Cortex of kidney (tissue), 1 donor: Measurements from ENCODE around the gene SOS1.
"Not testable (repeated sequence)": the region's sequence is repeated elsewhere in the genome, so short reads cannot be mapped to it uniquely, and the experiment has no call there.

ENCODE experiments used
- DNase-seq: peaks from one replicate; lab custom pipeline; 2025; lab: John Stamatoyannopoulos, UW

The SOS1 gene

DNA sequence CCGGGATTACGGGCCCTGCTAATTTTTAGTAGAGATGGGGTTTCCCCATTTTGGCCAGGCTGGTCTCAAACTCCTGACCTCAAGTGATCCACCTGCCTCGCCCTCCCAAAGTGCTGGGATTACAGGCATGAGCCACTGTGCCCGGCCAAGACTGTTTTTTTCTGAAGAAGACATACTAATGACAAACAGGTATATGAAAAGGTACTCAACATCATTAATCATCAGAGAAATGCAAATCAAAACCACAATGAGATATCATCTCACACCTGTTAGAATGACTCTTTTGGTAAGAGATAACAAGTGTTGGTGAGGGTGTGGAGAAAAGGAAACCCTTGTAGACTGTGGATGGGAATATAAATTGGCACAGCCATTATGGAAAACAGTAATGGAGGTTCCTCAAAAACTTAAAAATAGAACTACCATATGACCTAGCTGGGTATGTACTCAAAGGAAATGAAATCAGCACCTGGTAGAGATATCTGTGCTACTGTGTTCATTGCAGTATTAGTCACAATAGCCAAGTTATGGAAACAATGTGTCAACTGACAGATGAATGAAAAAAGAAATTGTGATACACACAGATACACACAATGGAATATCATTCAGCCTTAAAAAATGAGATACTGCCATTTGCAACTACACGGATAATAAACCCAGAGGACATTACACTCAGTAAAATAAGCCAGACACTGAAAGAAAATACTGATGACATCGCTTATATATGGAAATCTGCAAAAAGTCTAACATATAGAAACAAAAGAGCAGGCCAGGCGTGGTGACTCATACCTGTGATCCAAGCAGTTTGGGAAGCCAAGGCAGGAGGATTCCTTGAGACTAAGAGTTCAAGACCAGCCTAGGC, 20.8 kb downstream of the SOS1 start:
- no peak for DNase-seq

DNA sequence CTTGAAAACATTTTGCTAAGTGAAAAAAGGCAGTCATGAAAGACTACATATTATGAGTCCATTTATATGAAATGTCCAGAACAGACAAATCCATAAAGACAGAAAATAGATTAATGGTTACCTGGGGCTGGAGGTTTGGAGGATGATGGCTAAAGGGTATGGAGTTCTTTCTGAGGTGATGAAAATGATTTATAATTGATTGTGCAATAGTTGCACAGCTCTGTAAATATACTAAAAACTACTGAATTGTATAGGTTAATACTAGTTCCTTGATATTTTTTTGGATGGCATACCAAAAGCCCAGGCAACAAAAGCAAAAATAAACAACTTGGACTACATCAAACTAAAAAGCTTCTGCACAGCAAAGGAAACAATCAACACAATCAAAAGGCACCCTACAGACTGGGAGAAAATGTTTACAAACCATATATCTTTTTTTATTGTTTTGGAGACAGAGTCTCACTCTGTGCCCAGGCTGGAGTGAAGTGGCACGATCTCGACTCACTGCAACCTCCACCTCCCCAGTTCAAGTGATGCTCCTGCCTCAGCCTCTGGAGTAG, 21.5 kb downstream of the SOS1 start:
- DNase-seq, result no peak

DNA sequence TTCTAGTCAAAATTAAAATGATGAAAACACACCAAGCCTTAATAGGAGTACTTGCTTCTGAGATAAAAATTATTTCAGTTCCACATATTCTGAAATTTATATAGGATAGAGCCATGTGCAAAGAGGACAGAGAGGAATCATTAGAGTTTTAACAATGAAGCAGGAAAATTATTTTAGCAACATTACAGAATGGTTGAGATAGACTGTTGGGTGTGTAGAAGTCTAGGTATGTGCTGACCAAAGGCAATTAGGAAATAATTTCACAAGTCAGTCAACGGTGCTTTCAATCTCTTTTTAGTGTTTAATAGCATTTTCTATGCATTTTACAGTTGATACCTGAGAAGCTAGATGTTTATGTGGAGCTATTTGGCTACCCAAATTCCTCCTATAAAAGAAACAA, 25.2 kb downstream of the SOS1 start:
- DNase-seq, result no peak

DNA sequence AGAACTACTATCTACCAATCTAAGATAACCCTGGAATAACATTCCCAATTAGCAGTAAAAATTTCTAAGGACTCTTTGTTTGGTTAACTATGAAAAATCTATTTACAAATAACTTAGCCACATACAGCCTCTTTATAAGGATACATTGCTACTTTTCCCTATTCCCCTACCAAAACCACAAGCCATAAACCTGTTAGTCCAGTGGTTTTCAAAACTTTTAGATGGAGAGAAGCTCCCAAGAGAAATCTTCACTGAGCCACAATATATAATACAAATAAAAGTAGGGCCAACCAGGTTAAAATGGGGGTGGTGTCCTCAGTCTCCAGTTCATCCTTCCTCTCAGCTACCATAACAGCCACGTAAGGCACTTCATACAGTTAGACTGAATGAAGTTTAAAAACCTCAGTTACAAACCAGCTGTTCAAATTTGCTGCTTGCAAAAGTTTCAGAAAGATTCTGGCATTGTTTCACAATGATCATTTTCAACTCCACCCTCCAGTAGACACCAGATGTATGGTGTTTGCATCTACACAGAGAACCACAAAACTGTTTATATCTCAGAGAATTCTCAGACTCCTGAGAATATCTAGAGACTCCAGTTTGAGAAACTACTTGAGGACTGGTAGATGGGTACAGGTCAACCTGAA, 26.0 kb downstream of the SOS1 start:
- no peak for DNase-seq

DNA sequence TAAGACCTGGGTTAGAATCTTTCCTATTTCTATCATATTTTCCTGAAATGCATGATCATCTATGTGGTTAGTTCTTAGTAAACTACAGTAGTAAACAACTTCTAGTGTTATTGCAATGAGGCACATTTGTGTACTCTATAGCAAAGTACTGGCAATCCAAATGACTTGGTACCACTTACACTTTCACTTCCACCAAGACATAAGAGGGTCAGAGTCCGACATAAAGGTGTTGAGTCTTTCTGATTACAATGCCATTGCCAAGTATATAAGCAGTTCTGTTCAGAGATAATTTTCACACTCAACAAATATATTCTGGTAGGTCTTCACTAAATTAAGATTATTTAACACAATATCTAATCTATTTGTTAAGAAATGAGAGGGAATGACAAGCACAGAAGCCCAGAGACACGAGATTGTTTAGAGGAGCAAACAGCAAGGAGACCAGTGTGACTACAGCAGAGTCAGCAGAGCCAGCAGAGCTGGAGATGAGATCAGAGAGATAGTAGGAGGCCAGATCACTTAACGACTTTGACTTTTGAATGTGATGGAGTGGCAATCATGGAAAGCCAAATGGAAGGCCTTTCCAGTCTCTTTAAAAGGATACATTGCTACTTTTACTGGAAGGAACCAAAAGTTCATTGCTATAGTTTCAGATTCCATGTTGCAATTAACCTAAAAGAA, 27.5 kb downstream of the SOS1 start:
- no peak for DNase-seq

DNA sequence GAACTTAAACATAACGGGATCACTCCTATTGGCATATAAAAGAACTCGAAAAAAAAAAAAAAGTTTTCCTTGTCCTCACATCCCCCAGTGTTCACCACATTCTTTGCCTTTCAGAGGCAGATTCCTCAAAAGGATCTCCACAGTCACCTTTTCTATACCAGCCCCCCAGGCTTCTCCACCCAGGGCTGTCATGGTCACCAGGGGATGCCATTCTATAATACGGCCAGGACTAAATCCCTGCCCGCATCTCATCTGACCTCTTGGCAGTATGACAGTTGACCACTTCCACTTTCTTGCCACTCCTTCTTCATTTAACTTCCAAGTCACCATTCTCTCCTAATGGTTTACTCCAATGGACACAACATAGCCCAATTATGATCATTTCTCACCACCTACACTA, 29.3 kb downstream of the SOS1 start:
- no peak for DNase-seq

DNA sequence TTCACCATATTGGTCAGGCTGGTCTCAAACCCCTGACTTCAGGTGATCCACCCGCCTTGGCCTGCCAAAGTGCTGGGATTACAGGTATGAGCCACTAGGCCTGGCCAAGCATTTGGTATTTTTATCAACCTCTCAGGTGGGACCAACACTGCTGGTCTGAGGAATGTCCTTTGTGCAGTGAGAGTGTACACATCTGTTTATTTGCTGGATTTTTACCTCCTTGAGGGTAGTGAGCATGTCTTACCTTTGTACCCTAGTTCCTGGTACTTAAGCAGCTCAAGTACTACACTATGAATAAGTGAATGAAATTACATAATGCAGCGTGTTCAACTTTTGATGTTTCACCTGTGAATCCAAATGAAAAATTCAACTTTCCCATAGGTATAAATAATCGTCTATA, 29.8 kb downstream of the SOS1 start:
- no peak for DNase-seq

DNA sequence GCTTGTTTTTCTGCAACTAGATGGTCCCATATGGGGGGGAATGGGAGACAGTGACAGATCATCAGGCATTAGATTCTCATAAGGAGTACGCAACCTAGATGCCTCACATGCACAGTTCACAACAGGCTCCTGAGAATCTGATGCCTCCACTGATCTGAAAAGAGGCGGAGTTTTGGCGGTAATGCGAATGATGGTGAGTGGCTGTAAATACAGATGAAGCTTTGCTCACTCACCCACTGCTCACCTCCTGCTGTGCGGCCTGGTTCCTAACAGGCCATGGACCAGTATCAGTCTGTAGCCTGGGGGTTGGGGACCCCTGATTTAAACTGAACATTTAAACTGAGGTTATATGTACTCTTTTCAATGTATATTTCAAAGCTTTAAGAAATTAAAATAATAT, 40.7 kb downstream of the SOS1 start:
- no peak for DNase-seq

DNA sequence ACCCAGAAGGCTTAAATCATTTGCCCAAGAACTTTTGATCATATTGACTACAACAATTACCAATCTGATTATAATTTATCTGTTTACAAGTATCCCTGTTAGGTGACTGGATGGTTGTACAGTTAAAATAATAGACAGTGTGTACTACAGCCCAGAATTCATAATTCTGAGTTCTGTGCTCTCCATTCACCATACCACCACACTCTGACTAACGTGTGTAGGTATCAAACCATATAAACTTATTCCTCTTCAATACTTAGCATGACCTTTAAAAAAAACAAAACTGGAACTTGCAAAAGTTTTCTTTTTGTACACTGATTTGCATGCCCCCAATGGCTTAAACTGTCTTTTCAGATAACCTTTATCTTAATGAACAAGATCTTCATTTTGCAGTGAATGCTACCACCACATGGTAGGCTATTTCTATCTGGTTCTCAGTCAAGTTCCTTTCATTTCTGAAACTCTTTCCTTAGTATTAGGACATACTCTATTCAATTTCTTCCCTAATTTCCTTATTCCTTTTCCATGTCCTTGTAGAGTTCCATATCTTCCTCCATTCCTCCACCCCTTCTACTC, 50.9 kb downstream of the SOS1 start:
- no peak for DNase-seq

DNA sequence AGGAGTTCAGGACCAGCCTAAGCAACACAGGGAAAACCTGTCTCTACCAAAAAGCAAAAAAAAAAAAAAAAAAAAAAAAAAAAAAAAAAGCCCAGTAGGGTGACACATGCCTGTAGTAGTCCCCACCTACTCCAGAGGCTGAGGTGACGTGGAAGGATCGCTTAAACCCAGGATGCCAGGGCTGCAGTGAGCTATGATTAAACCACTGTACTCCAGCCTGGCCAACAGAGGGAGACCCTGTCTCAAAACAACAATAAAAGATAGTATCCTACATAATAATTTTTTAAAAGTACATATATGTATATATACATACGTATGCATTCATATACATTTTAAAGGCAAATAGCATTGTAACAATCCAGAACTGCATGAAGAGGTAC, 51.7 kb downstream of the SOS1 start:
- DNase-seq, result no peak

DNA sequence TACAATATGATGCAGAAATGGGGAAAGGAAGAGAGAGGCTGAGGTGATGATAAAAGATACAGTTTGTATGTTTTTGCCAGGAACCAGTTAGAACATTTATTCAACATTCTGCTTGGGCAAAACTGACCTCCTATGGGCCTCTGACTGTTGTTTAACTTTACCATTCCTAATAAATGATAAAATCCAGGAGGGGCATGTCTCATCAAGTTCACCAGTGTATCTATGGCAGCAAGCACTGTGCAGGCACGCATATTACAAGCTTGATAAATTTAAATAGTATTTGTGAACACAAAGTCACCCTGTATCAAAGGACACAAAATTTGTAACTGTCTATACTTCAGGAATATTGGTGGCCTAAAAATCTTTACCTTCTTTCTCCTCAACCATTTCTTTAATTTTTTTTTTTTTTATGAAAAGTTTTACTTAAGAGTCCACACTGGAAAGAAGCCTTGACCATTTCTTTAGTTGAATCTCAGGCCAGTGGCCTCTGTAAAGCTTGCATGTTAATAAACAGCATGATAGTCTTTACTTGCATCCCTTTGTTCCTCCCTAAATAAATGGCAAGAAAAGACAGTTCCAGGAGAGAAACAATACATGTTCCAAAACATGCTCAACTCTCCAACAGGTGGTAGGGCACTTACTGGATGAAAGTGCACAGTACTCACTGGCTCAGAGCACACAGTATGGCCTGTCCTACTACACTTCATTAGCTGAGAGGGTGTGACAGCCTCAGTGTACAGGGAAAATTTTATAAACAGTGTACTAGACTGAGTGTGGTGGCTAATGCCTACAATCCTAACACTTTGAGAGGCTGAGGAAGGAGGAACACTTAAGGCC, 52.3 kb downstream of the SOS1 start:
- DNase-seq, result no peak

DNA sequence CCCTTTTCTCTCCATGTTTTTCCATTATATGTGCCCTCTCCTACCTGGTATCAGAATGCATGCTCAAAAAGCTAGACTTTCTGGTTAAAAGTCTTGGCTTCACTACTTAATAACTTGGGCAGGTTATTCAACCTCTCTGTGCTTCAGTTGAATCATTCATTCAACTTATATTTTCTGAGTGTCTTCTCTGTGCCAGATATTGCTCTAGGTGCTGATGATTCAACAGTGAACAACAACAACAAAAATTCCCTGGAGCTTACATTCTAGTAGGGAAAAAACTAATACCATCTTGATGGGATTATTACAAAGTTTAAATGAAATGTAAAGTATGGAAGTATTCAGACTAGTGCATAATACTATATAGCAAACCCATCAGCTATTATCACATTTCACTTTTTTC, 55.2 kb downstream of the SOS1 start:
- no peak for DNase-seq

DNA sequence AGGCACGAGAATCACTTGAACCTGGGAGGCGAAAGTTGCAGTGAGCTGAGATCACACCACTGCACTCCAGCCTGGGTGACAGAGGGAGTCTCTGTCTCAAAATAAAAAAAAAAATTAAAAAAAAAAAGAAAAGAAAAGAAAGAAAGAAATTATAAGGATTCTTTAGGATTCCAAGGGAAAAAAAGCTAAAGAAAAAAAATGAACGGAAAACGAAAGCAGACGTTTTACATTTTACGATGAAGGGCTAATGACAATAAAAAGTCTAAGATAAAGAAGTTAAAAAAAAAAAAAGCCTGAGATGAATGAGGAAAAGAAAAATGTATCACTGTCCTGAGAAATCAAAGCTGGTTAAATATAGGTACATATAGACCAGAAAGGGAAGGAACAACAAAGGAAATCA, 58.5 kb downstream of the SOS1 start:
- no peak for DNase-seq

DNA sequence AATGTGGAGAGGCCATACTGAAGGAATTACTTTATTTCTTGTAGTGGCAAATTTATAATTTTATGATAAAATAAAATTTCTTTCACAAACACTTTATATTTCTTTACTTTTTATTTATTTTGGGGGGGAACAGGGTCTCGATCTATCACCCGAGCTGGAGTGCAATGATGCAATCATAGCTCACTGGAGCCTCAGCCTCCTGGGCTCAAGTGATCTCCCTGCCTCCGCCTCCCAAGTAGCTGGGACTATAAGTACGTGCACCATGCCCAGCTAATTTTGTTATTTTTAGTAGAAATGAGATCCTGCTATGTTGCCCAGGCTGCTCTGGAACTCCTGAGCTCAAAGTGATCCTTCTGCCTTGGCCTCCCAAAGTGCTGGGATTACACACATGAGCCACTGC, 59.6 kb downstream of the SOS1 start:
- no peak for DNase-seq

DNA sequence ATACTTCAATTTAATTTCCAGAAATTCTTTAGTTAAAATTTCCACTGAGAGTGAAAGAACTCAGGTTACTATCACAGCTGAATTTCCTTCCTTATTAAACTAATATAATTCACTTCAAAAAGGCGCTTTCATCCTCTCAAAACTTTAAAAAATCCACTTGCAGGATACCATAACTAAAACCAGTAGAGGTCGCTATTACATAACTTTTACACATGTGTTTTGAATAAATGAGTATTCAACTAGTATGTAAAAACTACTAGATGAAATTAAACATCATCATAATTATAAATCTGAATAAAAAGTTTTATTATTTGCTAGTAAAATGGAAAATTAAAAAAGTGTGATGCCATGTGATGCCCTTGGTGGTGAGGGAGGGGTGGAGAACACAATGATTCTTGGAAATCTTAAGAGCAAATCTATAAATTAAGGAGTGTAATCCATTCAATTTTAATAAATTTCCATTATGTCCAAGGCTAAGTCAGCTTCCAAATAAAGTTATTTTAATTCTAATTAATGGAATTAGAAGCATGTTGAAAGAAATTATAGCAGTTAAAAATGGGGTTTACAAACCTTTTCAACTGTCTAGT, 61.4 kb downstream of the SOS1 start:
- DNase-seq, result no peak

DNA sequence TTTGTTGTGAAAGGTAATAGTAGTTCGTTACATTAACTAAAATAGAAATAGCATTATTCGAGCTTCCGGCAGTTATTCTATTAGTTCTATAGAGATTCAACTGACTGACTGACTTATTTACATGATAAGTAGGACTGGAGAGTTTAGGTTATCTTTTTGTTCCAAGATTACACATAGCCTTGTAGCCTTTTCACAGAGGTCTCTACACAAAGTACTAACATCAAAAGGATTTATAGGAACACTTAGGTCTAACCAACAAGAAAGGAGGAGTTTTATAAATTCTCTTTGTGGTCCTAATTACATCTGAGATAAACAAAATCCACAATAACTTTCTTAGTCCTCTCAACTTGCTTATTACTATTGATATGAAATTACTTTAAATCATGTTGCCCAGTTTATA, 62.8 kb downstream of the SOS1 start:
- no peak for DNase-seq

DNA sequence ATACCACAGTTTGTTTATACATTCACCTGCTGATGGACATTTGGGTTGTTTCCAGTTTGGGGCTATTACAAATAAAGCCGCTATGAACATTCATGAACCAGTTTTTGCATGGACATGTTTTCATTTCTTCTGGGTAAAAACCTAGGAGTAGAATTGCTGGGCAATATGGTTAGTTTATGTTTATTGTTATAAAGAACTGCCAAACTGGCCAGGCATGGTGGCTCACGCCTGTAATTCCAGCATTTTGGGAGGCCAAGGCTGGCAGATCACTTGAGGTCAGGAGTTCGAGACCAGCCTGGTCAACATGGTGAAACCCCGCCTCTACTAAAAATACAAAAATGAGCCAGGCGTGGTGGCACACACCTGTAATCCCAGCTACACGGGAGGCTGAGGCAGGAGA, 68.2 kb downstream of the SOS1 start:
- not testable (repeated sequence) for DNase-seq

DNA sequence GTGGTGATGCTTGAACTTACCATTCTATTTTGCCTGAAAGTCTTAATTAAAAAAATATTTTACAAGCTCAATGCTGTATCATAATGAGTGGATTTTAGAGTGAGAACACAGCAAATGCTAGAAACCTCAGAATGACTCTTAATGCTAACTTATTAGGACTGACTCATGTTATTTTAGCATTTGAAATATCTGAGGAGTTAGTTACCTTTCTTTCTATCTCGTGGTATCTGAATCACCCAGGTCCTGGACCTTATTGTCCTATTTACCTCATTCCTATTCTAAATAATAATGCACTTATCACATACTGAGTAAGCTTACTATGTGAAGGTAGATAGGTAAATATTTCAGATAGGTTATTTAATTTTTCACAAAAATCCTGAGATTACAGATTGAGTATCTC, 70.7 kb downstream of the SOS1 start:
- DNase-seq, result no peak

DNA sequence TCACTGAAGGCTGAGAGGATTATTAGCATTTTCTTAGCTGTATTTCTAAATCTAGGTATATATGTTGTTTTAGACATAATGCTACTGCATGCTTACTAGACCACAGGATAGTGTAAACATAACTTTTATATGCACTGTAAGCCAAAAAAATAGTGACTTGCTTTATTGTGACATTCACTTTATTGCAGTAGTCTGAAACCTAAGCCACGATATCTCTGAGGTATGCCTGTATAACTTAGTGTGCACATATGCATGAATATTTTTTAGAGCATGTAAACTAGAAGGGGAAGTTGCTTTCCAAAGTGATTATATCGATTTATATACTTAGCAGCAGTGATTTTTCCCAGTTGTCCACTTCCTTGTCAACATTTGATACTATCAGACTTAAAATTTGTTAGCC, 81.8 kb downstream of the SOS1 start:
- DNase-seq, result no peak

DNA sequence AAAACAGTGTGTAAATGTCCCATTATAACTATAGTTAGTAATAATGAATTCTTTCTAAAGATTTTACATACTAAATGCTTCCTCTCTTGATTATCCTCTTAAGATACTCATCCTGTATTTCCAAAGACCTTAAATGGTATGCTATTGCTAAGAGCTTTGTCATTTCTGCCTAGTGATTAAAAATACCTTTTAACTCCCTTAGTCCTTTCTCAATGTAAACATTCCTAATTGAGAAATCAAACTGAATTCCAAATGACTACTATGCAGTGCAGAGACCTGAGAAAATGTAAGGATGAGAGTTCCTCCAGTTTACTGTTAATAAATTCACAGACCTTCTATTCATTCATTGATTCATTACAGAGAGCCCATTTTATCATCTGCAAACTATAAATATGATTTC, 86.9 kb downstream of the SOS1 start:
- DNase-seq, result no peak

DNA sequence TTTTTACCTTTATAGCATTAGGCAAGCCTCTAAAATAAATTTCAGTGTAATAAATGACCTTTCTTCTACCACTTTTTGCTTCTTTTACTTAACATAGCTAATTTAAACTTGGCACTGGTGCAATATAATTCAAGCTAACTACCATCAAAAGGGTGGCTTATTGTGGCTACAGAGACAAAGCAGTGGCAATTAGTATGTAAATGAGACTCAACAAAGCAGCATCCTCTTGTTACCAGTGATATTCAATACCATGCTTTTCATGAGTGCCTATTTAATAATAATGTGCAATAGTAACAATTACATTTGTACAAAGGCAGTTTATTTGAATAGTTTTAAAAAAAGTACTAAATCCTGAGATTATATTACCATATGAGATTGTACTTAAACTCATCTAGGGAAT, 93.4 kb downstream of the SOS1 start:
- no peak for DNase-seq
